BE2C (cell line): ENCODE results near the gene CDC14C. TPM values are rescaled to one million over a fixed set of nuclear protein-coding genes. Genes with fewer than 3 reads are reported as not detected.

Experiments
- DNase-seq: peaks from one replicate; pipeline ENCODE4 v3.0.0-alpha.2; 2020
- H3K27me3 ChIP-seq: fragments of 250-450 bp; sonication (Bioruptor Pico); 2 replicates; pipeline ENCODE4 v1.5.1; 2020; ENCODE audit warnings: mild to moderate bottlenecking
- H3K36me3 ChIP-seq: fragments of 250-450 bp; sonication (Bioruptor Pico); 2 replicates; pipeline ENCODE4 v1.5.1; 2020; ENCODE audit warnings: mild to moderate bottlenecking
- H3K4me1 ChIP-seq: fragments of 250-450 bp; sonication (Bioruptor Pico); 2 replicates; pipeline ENCODE4 v1.5.1; 2020
- H3K4me3 ChIP-seq: 2 replicates; pipeline ENCODE4 v1.5.1; 2011; ENCODE audit warnings: low read depth, low read length
- H3K9me3 ChIP-seq: fragments of 250-450 bp; sonication (Bioruptor Pico); 2 replicates; pipeline ENCODE4 v1.5.1; 2020
- polyA plus RNA-seq: library from polyadenylated mRNA; unstranded; fragments of >200 nt; gene quantifications from one replicate; pipeline ENCODE4 v1.2.1, GENCODE V29; 2012; ENCODE audit warnings: low read depth, missing spikeins; ENCODE audit not compliant: insufficient read length, insufficient read depth
- TF ChIP-seq, protein P1 (sequence below): IDR thresholded peaks from 2 replicates; pipeline ENCODE4 v1.5.1; 2012; ENCODE audit warnings: mild to moderate bottlenecking, low read depth, low read length

CDC14C gene
- not detected for polyA plus RNA-seq

DNA sequence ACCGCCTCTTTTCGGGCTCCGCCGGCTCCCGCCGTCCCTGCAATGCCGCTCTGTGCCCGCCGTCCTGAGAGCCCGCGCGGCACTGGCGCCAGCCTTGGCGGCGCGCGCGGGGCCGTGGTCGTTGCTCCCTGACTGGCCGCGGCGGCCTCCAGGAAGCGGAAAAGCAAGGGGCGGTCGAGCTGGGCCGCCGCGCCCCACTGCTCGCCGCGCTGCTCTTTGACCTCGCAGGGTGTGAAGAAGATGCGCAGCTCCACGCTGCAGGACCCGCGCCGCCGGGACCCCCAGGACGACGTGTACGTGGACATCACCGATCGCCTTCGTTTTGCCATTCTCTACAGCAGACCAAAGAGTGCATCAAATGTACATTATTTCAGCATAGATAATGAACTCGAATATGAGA is at the start of gene CDC14C:
CDC14C (plus strand) TSS at position 115 of the 400 bp plus-strand sequence; CDS start at position 241, 126 bp downstream.
- no peaks in the 10 kb centered on the region for H3K27me3 ChIP-seq
- DNase-seq = no peak

DNA sequence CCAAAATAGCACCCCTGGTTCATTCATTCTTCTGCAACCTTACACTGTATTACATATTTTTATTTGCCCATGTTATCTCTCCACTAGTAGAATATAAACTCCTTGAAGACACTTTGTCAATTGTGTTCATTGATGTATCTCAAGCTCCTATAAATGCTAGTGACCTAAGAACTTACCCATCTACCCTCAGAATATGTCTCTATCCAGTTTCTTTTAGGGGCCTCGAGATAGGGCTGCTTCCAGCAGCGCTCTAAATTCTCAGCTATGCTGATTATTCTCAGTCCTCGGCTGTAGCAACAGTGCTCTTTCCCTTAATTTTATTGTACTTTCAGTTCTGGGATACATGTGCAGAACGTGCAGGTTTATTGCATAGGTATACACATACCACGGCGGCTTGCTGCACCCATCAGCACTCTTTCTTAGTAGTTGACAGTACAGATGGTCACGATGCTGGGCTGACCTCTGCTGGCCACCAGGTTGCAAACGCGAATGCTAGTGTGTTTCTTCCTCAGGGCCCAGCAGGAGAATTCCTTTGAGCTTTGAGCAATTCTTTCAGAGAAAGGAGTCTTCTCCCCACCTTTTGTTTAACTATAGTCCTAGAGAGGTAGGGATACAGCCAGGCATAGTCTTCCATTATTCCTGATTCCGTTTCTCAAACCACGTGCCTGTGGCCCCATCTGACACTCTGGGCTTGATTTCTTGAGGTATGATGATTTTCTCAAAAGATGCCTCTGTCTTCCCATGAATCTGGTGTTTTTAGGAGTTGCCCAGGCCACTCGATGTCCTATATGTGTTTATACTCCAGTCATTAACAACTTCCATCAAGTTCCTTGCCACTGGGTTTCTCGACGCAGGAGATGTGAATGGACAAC is 49.1 kb upstream of the CDC14C start:
- DNase-seq = no peak
- TF ChIP-seq, protein P1, sequence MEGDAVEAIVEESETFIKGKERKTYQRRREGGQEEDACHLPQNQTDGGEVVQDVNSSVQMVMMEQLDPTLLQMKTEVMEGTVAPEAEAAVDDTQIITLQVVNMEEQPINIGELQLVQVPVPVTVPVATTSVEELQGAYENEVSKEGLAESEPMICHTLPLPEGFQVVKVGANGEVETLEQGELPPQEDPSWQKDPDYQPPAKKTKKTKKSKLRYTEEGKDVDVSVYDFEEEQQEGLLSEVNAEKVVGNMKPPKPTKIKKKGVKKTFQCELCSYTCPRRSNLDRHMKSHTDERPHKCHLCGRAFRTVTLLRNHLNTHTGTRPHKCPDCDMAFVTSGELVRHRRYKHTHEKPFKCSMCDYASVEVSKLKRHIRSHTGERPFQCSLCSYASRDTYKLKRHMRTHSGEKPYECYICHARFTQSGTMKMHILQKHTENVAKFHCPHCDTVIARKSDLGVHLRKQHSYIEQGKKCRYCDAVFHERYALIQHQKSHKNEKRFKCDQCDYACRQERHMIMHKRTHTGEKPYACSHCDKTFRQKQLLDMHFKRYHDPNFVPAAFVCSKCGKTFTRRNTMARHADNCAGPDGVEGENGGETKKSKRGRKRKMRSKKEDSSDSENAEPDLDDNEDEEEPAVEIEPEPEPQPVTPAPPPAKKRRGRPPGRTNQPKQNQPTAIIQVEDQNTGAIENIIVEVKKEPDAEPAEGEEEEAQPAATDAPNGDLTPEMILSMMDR = no peak

More for the DNA sequence above, at the start of gene CDC14C:
- H3K4me3 ChIP-seq = no peak within 1 kb of the TSS
- no peaks in the 10 kb centered on the region for H3K36me3 ChIP-seq
- TF ChIP-seq, protein P1 = no peak
- no peaks in the 10 kb centered on the region for H3K9me3 ChIP-seq
- no peaks in the 10 kb centered on the region for H3K4me1 ChIP-seq

DNA sequence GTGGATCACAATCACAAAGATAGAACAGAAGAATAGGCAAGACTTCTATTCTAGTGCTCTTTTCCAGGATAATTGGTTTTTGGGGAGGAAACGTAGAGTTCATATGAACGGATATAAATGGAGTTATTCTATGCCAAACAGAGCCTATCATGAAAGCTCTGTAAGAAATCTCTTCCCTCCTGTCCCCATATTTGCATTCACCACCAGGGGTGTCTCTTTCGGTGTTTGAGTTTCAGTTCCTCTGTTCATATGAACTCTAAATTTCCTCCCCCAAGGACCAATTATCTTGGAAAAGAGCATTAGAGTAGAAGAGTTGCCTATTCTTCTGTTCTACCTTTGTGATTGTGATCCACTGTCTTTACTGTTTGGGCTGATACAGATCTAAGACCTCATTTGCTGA is 48.3 kb upstream of the CDC14C start:
- no peaks in the 10 kb centered on the region for H3K4me1 ChIP-seq
- no peaks in the 10 kb centered on the region for H3K27me3 ChIP-seq
- TF ChIP-seq, protein P1 = no peak
- DNase-seq = no peak
- no peak overlapping the region for H3K4me3 ChIP-seq
- H3K36me3 ChIP-seq = no peaks in the 10 kb centered on the region
- no peaks in the 10 kb centered on the region for H3K9me3 ChIP-seq

More for the DNA sequence above, 49.1 kb upstream of the CDC14C start:
- no peaks in the 10 kb centered on the region for H3K4me1 ChIP-seq
- H3K4me3 ChIP-seq = no peak overlapping the region
- H3K27me3 ChIP-seq = no peaks in the 10 kb centered on the region
- no peaks in the 10 kb centered on the region for H3K36me3 ChIP-seq
- H3K9me3 ChIP-seq = no peaks in the 10 kb centered on the region

DNA sequence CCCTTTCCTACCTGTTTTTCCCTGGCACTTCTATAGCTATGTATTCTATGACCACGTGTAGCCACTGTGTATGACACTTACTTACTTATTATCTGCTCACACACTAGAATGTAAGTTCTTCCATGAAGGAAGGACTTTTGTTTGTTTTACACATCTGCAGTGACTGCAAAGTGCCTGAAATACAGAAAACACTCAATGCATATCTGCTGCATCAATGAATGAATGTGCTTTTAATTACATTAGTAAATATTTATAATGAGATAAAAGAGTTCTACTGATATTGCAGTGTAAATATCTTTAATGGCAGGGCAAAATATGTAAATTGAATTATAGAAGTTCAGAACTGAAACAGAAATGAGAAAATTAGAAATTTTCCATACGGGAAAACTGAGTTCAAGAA is 43.5 kb upstream of the CDC14C start:
- no peaks in the 10 kb centered on the region for H3K36me3 ChIP-seq
- no peaks in the 10 kb centered on the region for H3K4me1 ChIP-seq
- TF ChIP-seq, protein P1 = no peak
- no peaks in the 10 kb centered on the region for H3K27me3 ChIP-seq
- no peak overlapping the region for H3K4me3 ChIP-seq
- H3K9me3 ChIP-seq = no peaks in the 10 kb centered on the region
- no peak for DNase-seq

DNA sequence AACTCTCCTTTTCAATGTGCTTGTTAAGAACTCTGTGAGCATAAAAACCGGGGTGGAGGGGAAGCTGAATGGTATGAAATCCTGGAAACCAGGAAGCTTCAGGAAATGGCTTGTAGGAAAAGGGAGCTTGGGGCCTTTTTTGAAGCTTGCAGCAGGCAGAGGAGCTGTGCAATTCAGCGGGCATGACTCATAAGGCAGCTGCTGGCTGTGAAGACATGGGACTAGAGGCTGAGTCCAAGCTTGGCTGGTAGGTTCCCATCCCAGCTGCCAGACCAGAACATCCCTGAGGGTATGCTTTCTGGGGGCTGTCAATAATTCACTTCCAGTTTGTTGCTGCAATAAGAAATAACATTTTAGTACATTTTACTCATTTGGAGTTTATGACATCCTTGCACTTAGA is 36.8 kb upstream of the CDC14C start:
- H3K27me3 ChIP-seq = no peaks in the 10 kb centered on the region
- H3K4me3 ChIP-seq = no peak overlapping the region
- TF ChIP-seq, protein P1 = no peak
- H3K36me3 ChIP-seq = no peaks in the 10 kb centered on the region
- no peaks in the 10 kb centered on the region for H3K4me1 ChIP-seq
- H3K9me3 ChIP-seq = no peaks in the 10 kb centered on the region; the same call in 1 of the 2 replicates
- DNase-seq = no peak

DNA sequence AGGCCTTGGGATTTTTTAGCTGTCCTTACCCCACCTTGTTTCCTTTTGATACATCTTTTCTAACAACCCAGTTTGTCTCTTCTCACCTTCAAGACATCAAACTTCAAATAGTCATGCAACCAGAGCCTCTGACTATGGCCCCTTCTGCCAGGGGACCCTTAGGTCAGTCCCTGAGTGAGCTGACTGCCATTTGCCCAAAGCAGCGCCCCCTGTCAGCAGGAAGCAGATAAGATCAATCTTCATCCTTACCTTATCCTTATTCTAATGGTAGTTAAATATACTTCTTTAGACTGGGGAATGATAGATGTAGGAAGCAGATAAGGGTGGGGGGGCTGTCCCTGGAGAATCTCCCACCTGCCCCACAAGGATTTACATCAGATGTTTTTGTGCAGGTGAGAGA is 29.8 kb upstream of the CDC14C start:
- Histone ChIP-seq H3K4me3 (no peak overlapping the region), H3K36me3 (no peaks in the 10 kb centered on the region), H3K9me3 (no peaks in the 10 kb centered on the region; the same call in 1 of the 2 replicates), H3K27me3 (no peaks in the 10 kb centered on the region), H3K4me1 (no peaks in the 10 kb centered on the region)
- TF ChIP-seq, protein P1 = no peak
- DNase-seq = no peak
